GM21737 (cell line): ENCODE measurements around the gene SLC46A3.
"Not testable (repeated sequence)": the region's sequence is repeated elsewhere in the genome, so short reads cannot be mapped to it uniquely, and the experiment has no call there.

Experiments used
- ATAC-seq: cut with Tn5 transposase; IDR thresholded peaks from one replicate; pipeline ENCODE4 v1.9.1; 2021; ENCODE audit warnings: mild to moderate bottlenecking, moderate library complexity; ENCODE audit not compliant: unreplicated experiment

Gene SLC46A3

GRCh38 chr13:28684257-28684656, 34.5 kb downstream of the SLC46A3 start:
- ATAC-seq: no peak

DNA sequence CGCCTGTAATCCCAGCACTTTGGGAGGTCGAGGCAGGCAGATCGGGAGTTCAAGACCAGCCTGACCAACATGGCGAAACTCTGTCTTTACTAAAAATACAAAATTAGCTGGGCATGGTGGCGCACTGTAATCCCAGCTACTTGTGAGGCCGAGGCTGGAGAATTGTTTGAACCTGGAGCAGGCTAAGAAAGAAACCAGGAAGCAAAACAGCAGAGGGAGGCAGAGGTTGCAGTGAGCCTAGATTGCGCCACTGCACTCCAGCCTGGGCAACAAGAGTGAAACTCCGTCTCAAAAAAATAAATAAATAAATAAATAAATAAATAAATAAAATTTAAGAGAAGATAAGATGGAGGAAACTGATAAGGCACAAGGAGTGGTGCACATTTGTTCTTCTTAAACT, 35.6 kb downstream of the SLC46A3 start:
- ATAC-seq: not testable (repeated sequence)

DNA sequence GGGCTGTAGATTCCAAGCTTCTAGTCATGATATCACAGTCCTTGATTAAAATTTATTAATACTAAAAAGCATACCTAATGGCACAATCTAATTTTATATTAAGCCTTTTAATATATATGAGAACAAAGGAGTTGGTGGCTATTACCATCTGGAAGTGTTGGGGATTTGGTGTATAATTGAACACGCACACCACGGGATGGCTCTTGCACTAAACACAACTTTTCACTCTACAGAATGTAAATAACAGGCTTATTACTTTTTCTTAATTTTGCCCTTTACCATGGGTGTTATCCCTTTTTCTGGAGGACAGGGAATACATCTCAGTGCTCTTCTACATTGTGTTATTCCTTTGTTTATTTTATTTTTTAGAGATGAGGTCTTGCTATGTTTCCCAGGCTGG, 38.2 kb downstream of the SLC46A3 start:
- no peak for ATAC-seq

DNA sequence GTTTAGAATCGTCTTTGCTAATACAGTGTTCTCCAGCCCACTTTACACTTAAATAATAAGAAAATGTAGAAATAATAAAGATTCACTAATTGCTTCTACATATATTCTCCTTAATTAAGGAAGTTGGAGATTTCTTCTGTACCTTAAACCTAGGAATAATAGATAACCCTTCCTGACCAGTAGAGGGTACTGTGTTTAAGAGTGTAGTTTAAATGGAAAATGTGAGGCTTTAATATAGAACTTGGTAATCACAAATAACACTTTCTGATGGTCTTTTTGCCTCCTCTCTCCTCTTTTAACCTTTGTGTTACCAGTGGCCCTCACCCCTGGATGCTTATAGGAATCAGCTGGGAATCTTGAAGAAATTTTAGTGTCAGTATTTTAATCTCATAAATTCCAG, 39.1 kb downstream of the SLC46A3 start:
- no peak for ATAC-seq

GRCh38 chr13:28678809-28679208, 40.0 kb downstream of the SLC46A3 start:
- ATAC-seq: no peak

GRCh38 chr13:28671126-28671792, 47.5 kb downstream of the SLC46A3 start:
- ATAC-seq: no peak

GRCh38 chr13:28666897-28667488, 51.8 kb downstream of the SLC46A3 start:
- ATAC-seq: no peak

GRCh38 chr13:28659621-28659970, 59.2 kb downstream of the SLC46A3 start:
- peak; percentile 21 for ATAC-seq

DNA sequence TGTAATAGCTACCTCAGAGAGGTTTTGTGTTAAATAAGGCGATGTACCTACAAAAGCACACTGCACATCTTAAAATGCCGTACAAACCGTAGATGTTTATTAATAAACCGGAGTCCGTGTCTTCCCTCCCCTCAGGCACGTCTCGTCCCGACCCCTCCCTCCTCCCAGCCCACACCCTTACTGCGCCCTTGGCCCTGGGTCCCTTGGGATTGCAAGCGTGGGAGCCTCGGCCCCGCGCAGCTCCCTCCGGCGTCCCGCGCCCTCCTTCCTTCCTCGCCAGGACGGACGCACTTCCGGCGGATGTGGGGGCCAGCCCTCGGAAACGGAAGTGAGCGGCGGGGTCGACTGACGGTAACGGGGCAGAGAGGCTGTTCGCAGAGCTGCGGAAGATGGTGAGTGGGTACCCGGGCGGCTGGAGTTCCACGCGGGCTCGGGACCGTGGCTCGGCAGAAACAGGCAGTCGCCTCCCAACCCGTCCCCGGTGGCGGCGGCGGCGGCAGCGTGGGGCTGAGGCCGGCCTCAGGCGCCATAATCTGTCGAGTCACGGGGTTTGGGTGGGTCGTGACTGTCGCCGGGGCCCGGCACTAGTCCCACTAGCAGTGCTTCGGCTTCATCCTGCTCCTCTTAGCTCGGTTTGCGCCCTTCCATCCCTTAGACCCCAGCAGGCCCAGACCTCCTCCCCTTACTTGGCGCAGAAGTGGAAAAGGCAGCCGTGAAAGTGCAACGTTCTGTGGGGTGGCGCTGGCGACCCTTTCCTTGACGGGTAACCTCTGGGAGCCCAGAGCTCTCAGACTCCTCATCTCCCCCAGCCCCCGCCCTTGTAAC, 59.8 kb downstream of the SLC46A3 start, which contains the start of gene POMP:
TSS of gene POMP (plus strand) at position 335 of the 825 bp plus-strand sequence. CDS start at position 390, 55 bp downstream.
- ATAC-seq: peak; percentile 90

- peak; percentile 8 for ATAC-seq
Measured at GRCh38 chr13:28658539-28658795, 60.3 kb downstream of the SLC46A3 start.

GRCh38 chr13:28657784-28658538, 60.8 kb downstream of the SLC46A3 start:
- ATAC-seq: no peak

GRCh38 chr13:28655561-28655960, 63.2 kb downstream of the SLC46A3 start:
- no peak for ATAC-seq

GRCh38 chr13:28654276-28654675, 64.5 kb downstream of the SLC46A3 start:
- ATAC-seq: no peak

DNA sequence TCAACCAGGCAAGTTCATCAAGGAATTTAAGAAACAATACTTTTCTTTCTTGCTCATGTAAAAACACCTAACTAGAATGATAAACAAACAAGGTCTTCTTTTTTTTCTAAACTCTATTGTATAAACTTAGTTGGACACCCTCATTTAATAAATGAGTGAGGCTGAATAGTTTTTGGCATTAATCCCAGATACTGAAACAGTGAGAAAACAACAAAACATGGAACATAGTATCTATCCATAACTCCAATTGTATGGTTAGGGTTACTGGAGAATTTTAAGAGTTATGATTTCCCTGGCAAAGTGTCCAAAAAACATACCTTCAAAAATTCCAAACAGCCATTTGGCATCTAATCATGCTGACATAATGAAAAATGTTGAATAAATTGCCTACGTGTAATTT, 65.7 kb downstream of the SLC46A3 start:
- ATAC-seq: no peak

DNA sequence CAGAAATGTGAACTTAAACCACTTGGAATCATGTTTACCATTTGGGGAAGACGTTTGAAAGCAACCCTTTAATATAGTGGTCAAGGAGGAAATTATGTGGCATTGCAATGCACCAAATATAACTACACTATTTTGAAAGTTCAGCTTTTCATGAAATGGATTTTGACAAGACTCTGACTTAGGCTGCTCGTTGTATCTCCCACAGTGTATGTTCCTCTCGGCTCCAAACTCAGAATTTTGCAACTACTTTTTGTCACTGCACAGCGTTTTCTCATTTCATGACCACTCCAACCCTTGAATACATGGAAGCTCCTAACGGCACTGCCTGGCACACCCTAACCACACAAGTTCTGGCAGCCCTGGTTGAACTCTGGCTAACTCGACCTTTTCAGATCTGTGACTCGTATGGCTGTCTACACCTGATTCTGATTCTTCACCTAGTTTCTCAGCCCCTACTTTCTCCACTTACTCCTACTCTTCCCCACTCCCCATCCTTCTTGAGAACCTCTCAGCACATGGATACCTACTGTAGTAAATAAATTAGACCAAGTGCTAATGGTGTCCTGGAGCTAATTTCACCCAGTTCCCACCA, 66.9 kb downstream of the SLC46A3 start:
- no peak for ATAC-seq

DNA sequence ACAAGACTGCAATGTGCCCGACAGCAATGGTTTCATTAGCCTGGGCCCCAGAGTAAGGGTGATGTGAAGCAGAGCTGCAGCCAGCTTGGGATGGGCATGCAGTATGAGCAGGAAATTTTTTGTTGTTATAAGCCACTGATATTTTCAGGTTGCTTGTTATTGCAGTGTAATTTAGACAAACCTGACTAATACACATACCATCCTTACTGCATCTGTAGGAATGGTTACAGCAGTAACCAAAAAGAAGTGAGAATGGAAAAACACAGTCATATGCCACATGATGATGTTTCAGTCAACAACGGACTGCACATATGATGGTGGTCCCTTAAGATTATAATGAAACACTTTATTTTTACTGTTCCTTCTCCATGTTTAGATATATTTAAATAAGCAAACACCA, 68.5 kb downstream of the SLC46A3 start:
- ATAC-seq: no peak
